Right atrium auricular region (tissue), 2 donors: ENCODE data around the gene MGST2. TPM values are rescaled to one million over a fixed set of nuclear protein-coding genes. Genes with fewer than 3 reads are reported as not detected.

Experiments
- DNase-seq: peaks from one replicate; pipeline ENCODE4 v3.0.0-alpha.2; 2019; ENCODE audit warnings: low spot score
- H3K27ac ChIP-seq, 2 donors: fragments of 200-600 bp; sonication (generic); 1 replicate in 1 of 2; 2 replicates in 1 of 2; pipeline ENCODE4 v1.5.1; 2016 to 2019
- H3K27me3 ChIP-seq, 2 donors: fragments of 200-600 bp; sonication (generic); one replicate each; pipeline versions ENCODE4 v1.5.1 to v1.6.0; 2017 to 2019
- H3K36me3 ChIP-seq: fragments of 200-600 bp; sonication (generic); one replicate; pipeline ENCODE4 v1.5.1; 2016
- H3K4me1 ChIP-seq, 2 donors: fragments of 200-600 bp; sonication (generic); one replicate each; pipeline versions ENCODE4 v1.5.1 to v1.6.0; 2017 to 2019
- H3K4me3 ChIP-seq, 2 donors: fragments of 200-600 bp; sonication (generic); 1 replicate in 1 of 2; 2 replicates in 1 of 2; pipeline ENCODE4 v1.5.1; 2017 to 2019; ENCODE audit warnings: mild to moderate bottlenecking in 1 of 2, moderate library complexity in 1 of 2
- H3K9me3 ChIP-seq, 2 donors: fragments of 200-600 bp; sonication (generic); one replicate each; pipeline ENCODE4 v1.5.1; 2019
- total RNA-seq, 2 donors: library from RNA; depleted of rRNA; stranded (reverse); fragments of >200 nt; gene quantifications; one replicate each; pipeline ENCODE4 v1.1.0, GENCODE V29; 2016
- TF ChIP-seq, protein P1 (sequence below), 2 donors: fragments of 200-600 bp; sonication (generic); IDR thresholded peaks; one replicate each; pipeline ENCODE4 v1.5.1; 2019; ENCODE audit warnings: antibody characterized with exemption in 2 of 2

MGST2 gene
- total RNA-seq, 2 donors from 2014 or later: 77.4 to 129 TPM

DNA sequence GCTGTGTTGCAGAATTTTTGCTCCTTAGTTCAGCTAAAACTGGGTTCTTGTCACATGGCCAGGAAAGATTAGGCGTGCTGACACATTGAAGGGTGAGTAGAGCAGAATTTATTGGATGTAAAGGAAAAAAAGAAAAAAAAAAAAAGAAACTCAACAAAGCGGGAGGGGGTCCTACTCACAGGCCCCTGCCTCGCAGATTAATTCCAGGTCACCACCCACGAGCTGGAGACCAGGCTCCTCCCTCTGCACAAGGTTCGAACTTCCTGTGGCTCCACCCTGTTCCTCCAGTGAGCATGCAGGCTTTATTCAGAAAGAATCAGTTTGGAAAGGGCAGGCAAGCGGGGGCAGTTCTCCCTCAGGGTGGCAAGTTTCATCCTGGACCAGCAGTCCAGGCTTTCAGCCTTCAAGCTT lies 17.1 kb downstream of the MGST2 start:
- no peak for DNase-seq

DNA sequence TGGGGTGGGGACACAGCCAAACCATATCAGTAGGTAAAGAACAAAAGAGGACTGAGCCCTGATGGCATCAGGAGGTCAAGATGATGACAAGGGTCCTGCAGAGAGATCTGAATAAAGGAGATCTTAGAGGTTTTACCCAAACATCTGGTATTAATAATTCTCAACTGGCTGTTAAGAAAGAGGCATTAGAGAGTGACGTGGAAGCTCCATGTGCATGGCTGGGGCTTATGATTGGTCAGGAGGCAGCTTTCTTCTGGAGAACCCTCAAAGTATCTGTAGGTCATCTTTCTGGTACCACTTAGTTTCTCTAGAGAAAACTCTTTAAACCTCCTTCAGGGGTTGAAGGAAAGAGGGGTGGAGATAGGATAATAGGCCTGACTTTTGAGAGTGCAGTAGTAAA lies 18.7 kb downstream of the MGST2 start:
- Histone ChIP-seq H3K4me3 (no peak overlapping the region), H3K36me3 (peaks cover 5% of the 10 kb centered on the region), H3K4me1 (peaks cover 0 to 38% of the 10 kb centered on the region in 2 donors), H3K27ac (no peak overlapping the region), H3K27me3 (no peaks in the 10 kb centered on the region), H3K9me3 (no peaks in the 10 kb centered on the region)
- TF ChIP-seq, protein P1, sequence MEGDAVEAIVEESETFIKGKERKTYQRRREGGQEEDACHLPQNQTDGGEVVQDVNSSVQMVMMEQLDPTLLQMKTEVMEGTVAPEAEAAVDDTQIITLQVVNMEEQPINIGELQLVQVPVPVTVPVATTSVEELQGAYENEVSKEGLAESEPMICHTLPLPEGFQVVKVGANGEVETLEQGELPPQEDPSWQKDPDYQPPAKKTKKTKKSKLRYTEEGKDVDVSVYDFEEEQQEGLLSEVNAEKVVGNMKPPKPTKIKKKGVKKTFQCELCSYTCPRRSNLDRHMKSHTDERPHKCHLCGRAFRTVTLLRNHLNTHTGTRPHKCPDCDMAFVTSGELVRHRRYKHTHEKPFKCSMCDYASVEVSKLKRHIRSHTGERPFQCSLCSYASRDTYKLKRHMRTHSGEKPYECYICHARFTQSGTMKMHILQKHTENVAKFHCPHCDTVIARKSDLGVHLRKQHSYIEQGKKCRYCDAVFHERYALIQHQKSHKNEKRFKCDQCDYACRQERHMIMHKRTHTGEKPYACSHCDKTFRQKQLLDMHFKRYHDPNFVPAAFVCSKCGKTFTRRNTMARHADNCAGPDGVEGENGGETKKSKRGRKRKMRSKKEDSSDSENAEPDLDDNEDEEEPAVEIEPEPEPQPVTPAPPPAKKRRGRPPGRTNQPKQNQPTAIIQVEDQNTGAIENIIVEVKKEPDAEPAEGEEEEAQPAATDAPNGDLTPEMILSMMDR (IDR thresholded peaks at IDR 0.05): no peak
- DNase-seq: no peak

More for the DNA sequence above, 17.1 kb downstream of the MGST2 start:
- no peak overlapping the region for H3K27ac ChIP-seq
- no peaks in the 10 kb centered on the region for H3K27me3 ChIP-seq
- H3K9me3 ChIP-seq: no peaks in the 10 kb centered on the region
- peaks cover 18% of the 10 kb centered on the region for H3K36me3 ChIP-seq
- peaks cover 0 to 36% of the 10 kb centered on the region in 2 donors for H3K4me1 ChIP-seq
- no peak overlapping the region for H3K4me3 ChIP-seq
- TF ChIP-seq, protein P1 (IDR thresholded peaks at IDR 0.05): no peak

DNA sequence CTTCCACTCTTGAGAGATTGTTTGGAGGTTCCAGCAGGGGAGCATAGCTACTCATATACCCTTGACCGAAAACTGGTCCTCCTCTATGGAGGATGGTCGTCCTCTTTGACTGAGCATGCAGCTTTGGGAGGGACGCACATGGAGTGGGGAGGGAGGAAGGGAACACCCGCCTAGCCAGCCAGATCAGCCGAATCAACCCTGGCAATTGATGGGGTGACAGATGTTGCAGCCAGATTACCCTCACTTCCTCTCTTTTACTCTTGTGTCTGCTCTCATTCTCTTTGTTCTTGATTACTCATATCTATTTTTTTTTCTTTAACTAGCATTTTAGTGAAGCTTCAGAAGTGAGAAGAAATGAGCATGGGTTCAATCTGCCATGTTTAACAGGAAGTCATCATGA lies 19.6 kb downstream of the MGST2 start:
- DNase-seq: no peak
- Histone ChIP-seq H3K27me3 (no peaks in the 10 kb centered on the region), H3K4me3 (no peak overlapping the region), H3K27ac (no peak overlapping the region), H3K4me1 (peaks cover 0 to 38% of the 10 kb centered on the region in 2 donors), H3K36me3 (no peaks in the 10 kb centered on the region), H3K9me3 (no peaks in the 10 kb centered on the region)
- TF ChIP-seq, protein P1 (IDR thresholded peaks at IDR 0.05): no peak

DNA sequence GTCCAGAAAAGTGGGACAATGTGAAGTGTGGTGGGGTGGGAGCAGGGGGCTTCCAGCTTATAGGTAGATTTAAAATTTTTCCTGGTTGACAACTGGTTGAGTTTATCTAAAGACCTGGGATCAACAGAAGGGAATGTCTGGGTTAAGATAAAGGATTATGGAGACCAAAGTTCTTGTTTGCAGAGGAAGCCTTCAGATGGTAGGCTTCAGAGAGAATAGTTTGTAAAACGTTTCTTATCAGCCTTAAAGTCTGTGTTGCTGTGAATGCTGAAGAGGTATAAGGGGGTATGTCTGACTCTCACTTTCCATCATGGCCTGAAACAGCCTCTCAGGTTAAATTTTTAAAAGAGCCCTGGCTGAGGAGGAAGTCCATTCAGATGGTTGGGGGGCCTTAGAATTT lies 20.5 kb downstream of the MGST2 start:
- peaks cover 0 to 44% of the 10 kb centered on the region in 2 donors for H3K4me1 ChIP-seq
- no peaks in the 10 kb centered on the region for H3K36me3 ChIP-seq
- H3K4me3 ChIP-seq: no peak overlapping the region
- H3K9me3 ChIP-seq: no peaks in the 10 kb centered on the region
- DNase-seq: no peak
- H3K27ac ChIP-seq: peak overlapping the region in 1 of 2 donors; percentile 34
- TF ChIP-seq, protein P1 (IDR thresholded peaks at IDR 0.05): no peak
- H3K27me3 ChIP-seq: no peaks in the 10 kb centered on the region

DNA sequence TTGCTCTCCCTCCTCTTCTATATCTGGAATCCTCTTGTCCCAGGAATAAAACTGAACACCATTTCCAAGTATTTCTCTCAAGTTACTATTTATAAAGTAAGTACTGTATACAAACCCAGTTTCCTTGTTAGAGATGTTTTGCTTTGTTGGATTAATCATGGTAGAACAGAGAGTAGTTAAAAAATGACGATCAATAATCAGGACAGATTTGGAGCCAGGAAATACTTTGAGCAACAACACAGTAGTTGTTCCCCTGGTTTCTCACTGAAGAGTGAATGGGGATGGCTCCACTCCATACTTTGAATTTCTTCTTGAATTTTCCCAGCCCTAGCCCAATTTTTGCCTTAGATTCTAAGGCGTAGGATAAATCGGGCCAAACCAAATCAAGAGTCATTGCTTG lies 21.4 kb downstream of the MGST2 start:
- TF ChIP-seq, protein P1 (IDR thresholded peaks at IDR 0.05): no peak
- Histone ChIP-seq H3K4me3 (no peak overlapping the region), H3K27ac (peak overlapping the region in 1 of 2 donors; percentile 34)

DNA sequence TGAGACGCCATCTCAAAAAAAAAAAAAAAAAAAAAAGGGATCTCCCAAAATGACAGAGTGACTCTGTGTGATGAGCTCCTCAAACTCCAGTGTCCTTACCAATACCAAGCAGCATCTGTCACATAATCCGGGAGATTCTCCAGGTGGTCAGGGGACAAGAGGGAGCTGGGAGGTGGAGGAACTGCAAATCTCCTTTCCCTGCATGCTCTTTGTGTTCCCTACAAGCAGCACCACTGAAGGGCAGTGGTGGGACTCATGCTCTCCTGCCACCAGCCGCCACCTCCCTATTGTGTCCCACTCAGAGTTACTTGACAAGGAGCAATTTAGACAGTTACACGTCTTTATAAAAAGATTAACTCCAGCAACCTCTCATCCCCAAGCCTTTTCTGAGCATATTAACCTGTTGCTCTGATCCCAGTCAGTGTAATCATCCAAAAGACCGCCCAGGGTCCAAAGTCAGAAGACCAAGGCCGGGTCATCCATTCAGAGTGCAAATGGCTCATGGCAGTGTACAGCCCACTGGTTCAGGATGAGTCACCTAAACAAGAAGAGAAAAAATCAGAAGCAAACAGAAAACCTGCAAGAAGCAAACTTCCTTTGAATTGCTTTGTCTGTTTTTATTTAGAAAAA lies 23.6 kb downstream of the MGST2 start:
- peaks cover 0 to 41% of the 10 kb centered on the region in 2 donors for H3K4me1 ChIP-seq
- no peak overlapping the region for H3K4me3 ChIP-seq
- H3K36me3 ChIP-seq: no peaks in the 10 kb centered on the region
- no peaks in the 10 kb centered on the region for H3K27me3 ChIP-seq
- H3K9me3 ChIP-seq: no peaks in the 10 kb centered on the region
- TF ChIP-seq, protein P1 (IDR thresholded peaks at IDR 0.05): no peak
- no peak overlapping the region for H3K27ac ChIP-seq
- no peak for DNase-seq

More for the DNA sequence above, 21.4 kb downstream of the MGST2 start:
- H3K9me3 ChIP-seq: no peaks in the 10 kb centered on the region
- H3K4me1 ChIP-seq: peaks cover 0 to 50% of the 10 kb centered on the region in 2 donors
- no peaks in the 10 kb centered on the region for H3K36me3 ChIP-seq
- no peaks in the 10 kb centered on the region for H3K27me3 ChIP-seq
- no peak for DNase-seq
